Kidney epithelial cell (primary cell): Measurements from ENCODE around the gene DHRS13. TPM values are rescaled to one million over a fixed set of nuclear protein-coding genes. Genes with fewer than 3 reads are reported as not detected.
"Not testable (repeated sequence)": the region's sequence is repeated elsewhere in the genome, so short reads cannot be mapped to it uniquely, and the experiment has no call there.

Experiments
- DNase-seq: peaks from one replicate; pipeline ENCODE4 v3.0.0-alpha.2; 2010; ENCODE audit warnings: low read depth
- H3K27me3 ChIP-seq: 2 replicates; pipeline ENCODE4 v1.6.0; 2011; ENCODE audit warnings: low read length; ENCODE audit not compliant: control insufficient read depth, insufficient read depth
- H3K36me3 ChIP-seq: 2 replicates; pipeline ENCODE4 v1.5.1; 2011; ENCODE audit warnings: low read length; ENCODE audit not compliant: control insufficient read depth, insufficient read depth
- H3K4me3 ChIP-seq: 2 replicates; pipeline ENCODE4 v1.5.1; 2011; ENCODE audit warnings: low read depth, mild to moderate bottlenecking, control low read depth, low read length
- CTCF ChIP-seq: IDR thresholded peaks from 2 replicates; pipeline ENCODE4 v1.5.1; 2011; ENCODE audit warnings: mild to moderate bottlenecking, moderate library complexity, low read length, control low read depth, inconsistent platforms; ENCODE audit not compliant: insufficient read depth, poor library complexity, severe bottlenecking
- total RNA-seq: library from RNA; depleted of rRNA; stranded (reverse); fragments of >200 nt; gene quantifications from 2 replicates; pipeline ENCODE4 v1.2.3, GENCODE V29; 2015

Gene DHRS13
- total RNA-seq, 1 donor from 2014 or later: 12.7 TPM

DNA sequence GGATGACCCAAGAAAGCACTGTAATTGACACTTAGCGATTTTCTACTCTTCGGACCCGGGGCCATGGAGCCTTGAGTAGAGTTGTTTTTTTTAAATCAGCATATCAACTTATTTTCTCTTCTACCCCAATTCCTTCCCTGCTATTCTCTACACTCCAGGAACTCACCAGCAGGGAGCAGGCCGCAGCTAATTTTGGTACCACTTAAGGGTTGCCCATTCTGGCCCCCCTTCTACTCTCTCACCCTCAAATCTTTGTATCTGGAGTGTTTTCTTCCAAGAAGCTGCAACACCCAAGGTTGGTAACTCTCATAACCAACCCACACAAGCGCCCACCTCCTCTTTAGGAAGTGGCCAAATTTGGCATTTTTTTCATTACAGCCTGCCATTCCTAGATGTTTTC lies 53.6 kb downstream of the DHRS13 start:
- DNase-seq: no peak
- TF ChIP-seq CTCF: no peak
- Histone ChIP-seq H3K4me3 (no peak overlapping the region), H3K27me3 (no peaks in the 10 kb centered on the region), H3K36me3 (no peaks in the 10 kb centered on the region)

- H3K36me3 ChIP-seq, DNase-seq, H3K27me3 ChIP-seq, H3K4me3 ChIP-seq: not testable (repeated sequence)
- TF ChIP-seq CTCF: peak; percentile 40
Observed at GRCh38 chr17:28848667-28849066, 54.2 kb downstream of the DHRS13 start.

Other genes with a start within 250 kb of the DHRS13 start
- 41.2 and 65.1 TPM in 2 replicates for gene SDF2, start 241.2 kb downstream of the DHRS13 start, total RNA-seq
- gene SUPT6H, start 240.9 kb downstream of the DHRS13 start, total RNA-seq: 36.7 and 52.9 TPM in 2 replicates
- gene PROCA1, start 191.2 kb downstream of the DHRS13 start, total RNA-seq: 0.58 and 3.7 TPM in 2 replicates
- 283 and 314 TPM in 2 replicates for gene RAB34, start 185.2 kb downstream of the DHRS13 start, total RNA-seq
- gene RPL23A, start 183.1 kb downstream of the DHRS13 start, total RNA-seq: 604 and 716 TPM in 2 replicates
- 4.7 and 5.1 TPM in 2 replicates for gene TLCD1, start 176.8 kb downstream of the DHRS13 start, total RNA-seq
- 4.3 TPM in 2 replicates for gene NEK8, start 174.3 kb downstream of the DHRS13 start, total RNA-seq
- gene TRAF4, start 159.1 kb downstream of the DHRS13 start, total RNA-seq: 163 and 174 TPM in 2 replicates
- 24.3 and 37.7 TPM in 2 replicates for gene FAM222B, start 60.3 kb downstream of the DHRS13 start, total RNA-seq
- gene ERAL1, start 48.1 kb downstream of the DHRS13 start, total RNA-seq: 54.9 and 74.1 TPM in 2 replicates
- 55.5 and 69.1 TPM in 2 replicates for gene FLOT2, start 5.3 kb downstream of the DHRS13 start, total RNA-seq
- gene PHF12, start 48.4 kb upstream of the DHRS13 start, total RNA-seq: 19.6 and 30.8 TPM in 2 replicates
- not detected in 2 replicates for gene SEZ6, start 103.0 kb upstream of the DHRS13 start, total RNA-seq
- 0.29 and 0.34 TPM in 2 replicates for gene PIPOX, start 140.1 kb upstream of the DHRS13 start, total RNA-seq